Fibroblast of skin of right biceps (primary cell): ENCODE measurements around the gene TNFRSF25.

Experiments
- DNase-seq: peaks from one replicate; pipeline ENCODE4 v3.0.0-alpha.2; 2013

TNFRSF25 gene

DNA sequence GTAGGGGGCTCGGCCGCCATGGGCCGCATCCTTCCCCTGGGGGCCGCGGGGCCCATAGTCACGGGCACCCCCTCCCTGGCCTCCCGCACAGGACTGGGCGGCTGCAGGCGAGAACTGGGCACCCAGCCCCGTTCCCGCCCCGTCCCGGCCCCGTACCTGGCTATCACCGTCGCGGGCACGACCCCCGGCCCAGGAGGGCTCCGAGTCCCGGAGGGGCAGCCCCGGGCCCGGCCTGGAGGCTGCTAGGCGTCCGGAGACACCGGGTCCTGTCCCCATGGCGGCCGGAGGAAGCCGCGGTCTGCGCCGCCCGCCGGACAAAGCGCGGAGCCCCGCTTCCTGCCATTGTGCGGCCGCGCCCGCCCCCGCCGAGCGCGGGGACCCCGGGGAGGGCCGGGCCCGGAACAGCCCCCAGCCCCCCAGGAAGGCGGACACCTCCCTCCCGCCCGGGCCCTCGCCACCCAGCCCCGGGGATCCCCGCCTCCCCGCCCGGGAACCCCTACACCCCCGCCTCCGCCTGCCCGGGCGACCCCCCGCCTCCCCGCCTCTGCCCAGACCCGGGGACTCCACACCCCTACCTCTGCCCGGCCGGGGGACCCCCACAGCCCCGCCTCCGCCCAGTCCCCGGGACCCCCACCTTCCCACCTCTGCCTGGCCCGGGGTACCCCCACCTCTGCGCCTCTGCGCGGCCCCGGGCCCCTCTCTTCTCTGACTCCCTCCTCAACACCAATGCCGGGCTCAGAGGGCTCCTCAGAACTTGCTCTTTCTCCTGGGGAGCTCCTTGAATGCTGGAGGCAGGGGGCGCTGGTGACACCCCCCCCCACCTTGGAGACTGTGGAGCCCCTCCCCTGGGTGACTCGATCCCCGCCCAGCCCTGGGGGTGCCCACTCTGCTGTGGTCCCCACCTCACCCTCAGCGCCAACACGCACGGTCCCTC is 19.5 kb upstream of the TNFRSF25 start:
- peak; percentile 36 for DNase-seq

DNA sequence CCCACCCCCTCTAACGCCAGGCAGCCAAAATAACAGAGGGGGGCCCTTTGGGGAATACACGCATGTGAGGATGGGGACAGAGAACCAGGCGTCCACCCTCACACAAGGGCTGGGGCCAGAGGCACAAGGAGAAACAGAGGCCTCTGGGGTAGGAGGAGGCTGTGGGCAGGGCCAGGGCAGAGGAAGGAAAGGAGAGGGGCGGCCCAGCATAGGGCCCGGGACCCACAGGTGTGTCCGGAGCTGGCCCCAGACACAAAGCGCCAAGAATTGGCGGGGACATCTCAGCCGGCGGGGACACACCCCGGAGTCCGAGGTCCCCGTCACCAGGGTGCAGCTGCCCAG is 18.8 kb upstream of the TNFRSF25 start:
- no peak for DNase-seq

GRCh38 chr1:6483761-6484117 is 17.8 kb upstream of the TNFRSF25 start:
- no peak for DNase-seq

DNA sequence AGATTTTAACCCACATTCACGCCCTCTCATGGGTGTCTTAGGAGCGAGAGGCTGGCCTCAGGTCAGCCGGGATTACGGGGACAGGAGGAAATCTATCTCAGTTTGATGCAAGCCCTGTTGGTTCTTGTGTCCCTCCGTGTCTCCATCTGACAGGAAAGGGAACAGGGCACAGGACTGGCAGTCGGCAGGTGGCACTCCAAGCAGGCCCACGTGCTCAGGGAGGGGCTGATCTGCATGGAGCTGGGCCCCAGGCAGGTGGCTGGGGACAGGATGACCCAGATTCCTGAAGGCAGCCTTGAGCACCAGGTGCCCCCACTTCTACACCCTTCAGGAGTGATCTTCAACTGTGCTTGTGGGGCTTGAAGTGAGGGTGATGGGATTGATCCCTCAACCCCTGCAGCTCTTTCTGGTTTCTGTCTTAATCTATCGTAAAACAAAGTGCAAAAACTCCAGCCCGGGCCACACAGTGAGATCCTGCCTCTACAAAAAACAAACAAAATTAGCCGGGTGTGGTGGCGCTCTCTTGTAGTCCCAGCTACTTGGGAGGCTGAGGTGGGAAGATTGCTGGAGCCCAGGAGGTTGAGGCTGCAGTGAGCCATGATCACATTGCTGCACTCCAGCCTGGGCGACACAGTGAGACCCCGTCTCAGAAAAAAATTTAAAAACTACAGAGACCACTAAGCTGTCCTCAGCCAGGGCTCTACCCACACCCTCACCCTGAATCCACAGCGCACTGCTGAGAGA is 17.2 kb upstream of the TNFRSF25 start:
- DNase-seq, result no peak

GRCh38 chr1:6481820-6482219 is 15.8 kb upstream of the TNFRSF25 start:
- no peak for DNase-seq

DNA sequence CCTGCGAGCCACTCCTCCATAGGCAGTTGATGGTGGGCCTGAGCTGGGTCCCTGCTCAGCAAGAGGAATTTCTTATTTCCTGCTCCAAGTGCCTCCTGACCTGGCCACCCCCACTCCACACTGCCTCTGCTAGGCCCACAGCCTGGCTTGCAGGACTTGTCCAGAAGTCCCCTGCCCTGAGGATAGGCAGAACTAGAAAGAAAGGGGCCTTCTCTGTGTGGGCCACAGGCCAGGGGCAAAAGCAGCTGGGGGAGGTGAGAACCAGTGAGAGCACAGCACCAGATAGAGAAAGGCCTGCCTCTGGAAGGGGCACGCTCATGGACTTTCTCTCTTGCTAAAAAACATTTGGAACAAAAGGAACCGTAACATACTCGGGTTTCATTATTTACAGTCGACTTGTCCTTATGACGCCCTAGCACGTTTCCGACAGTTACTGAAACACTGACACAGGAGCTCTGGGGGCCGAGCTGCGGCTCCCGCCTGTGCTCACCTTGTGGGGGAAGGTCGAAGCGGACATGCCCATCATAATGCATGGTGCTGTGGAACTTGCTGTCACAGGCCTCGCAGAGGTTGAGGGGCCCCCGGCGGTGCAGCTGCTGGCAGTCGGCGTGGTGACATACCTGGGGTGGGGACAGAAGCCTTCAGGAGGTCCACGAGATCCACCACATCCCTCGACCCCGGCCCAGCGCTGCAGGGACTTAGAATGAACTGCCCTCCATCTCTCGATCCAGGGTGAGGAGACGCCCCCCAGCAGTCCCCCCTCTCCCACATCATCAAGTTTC is 11.3 kb upstream of the TNFRSF25 start:
- no peak for DNase-seq

DNA sequence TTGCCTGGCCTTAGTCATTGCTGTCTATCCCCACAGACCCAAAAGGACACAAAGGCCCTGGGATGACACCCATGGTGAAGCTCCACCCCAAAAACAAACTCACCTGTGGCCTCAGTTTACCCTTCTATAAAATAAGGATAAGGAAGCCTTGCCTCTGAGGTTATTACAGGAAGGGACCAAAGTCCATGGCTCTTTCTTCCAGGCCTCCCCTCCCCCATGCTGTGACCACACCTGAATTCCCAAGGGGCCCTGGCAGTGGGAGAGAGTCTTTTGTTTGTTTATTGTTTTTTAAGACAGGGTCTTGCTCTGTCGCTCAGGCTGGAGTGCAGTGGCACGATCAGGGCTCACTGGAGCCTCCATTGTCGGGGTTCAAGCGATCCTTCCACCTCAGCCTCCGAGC is 10.5 kb upstream of the TNFRSF25 start:
- DNase-seq, result no peak

GRCh38 chr1:6475381-6476133 is 9.6 kb upstream of the TNFRSF25 start:
- DNase-seq, result no peak

DNA sequence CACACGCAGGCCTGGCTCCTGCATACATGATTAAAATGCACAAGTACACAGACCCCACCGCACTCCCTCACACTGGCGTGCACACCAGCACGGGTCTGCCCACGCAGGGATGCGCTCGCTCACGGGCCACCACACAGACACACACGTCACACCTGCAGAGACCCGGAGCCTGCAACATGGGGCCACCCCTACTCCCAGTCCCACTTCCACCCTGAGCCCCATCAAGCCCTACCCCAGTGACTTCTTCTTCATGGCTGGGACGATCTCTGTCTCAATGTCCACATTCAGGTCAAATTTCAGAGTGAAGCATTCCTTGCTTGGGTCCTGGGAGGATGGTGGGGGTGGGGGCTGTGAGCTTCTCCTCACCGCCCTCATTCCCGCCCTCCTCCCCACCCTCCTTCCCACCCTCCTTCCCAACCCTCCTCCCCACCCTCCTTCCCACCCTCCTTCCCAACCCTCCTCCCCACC is 8.9 kb upstream of the TNFRSF25 start:
- no peak for DNase-seq

DNA sequence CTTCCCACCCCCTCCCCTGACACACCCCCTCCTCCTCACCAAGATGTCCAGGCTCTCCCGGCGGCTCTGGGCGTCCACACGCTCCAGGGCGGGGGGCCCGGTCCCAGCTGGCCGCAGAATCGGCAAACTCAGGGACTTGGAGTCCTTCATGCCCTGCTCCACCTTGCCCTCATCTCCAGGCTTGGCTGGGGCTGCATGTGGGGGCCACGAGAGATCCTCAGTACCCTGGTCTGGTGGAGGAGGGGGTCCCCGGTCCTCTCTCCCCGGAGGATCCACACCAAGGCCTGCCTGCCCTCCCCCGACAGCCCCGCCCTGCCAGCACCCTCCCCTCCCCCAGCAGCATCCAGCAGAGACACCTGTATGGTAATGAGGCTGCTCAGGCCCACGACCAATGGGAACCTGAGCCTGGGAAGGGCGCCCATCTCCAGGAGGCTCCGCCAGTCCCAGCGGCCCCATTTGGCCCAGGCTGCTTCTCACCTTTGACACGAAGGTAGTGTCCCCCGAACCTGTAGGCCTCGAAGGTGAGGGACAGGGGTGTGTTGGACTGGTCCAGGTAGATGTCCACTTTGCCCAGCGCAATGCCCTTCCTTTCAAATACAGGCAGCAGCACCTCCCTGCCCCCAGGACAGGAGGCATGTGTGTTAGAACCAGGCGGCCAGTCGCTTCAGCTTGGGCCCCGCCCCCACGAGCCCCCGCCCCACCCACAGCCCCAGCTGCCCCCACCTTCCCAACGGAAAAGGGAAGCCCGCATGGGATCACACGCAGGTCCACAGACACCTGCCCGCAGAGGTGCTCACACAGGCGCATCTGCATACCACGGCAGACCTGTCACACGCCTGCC is 8.2 kb upstream of the TNFRSF25 start:
- no peak for DNase-seq

- no peak for DNase-seq
Measured at GRCh38 chr1:6473156-6473555, 7.2 kb upstream of the TNFRSF25 start.

DNA sequence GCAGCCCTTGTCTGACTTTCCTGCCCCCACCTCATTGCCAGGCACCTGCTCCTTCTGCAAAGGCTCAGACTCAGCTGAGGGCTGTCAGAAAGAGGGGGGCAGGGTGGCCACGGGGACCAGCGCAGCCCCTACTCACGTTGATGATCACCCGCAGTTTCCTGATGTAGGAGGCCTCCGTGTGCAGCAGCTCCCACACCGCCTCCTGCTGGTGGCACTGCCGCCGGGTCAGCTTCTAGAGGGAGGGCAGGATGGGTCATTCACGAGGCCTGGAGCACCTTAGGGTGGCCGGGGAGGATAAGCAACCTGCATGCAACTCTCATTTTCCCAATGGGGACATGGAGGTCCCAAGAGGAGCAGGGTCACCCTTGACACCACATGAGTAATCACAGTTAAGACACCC is 6.4 kb upstream of the TNFRSF25 start:
- DNase-seq, result no peak

GRCh38 chr1:6471970-6472368 is 6.0 kb upstream of the TNFRSF25 start:
- no peak for DNase-seq

DNA sequence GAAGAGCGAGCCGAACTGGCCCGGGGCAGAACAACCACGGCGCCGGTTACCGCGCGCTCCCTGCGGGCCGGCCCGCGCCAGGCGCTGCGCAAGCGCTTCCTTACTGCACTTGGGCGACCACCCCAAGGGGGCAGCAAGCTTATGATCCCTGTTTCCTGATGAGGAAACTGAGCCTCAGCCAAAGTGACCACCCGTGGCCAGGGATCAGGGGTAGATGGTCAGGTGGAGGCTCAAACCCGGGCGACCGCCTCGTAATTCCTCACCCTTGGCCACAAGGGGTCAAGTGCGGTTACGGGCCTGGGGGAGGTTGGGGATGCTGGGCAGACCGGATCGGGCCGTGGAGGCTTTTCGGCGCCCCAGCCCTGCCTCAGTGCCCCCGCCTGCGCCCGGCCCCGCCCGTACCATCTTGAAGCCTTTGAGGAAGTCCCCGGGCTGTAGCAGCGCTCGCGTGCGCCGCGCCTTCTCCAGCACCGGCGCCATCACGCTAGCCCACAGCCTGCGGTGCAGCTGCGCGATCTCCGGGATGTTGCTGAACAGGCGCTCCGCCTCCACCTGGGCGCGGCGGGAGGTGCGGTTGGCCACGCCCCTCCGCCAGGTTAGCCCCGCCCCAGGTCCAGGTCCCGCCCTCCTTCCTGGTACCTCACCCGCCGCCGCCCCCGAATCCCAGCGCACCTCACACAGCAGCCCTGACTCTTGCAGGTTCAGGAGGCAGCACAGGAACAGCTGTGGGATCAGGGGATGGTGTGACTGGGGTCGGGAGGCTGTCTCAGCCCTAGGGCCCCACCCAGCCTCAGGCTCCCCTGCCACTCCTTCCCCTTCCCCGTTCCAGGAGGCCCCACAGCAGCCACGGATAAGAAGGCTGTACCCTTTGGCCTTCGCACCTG is 5.4 kb upstream of the TNFRSF25 start:
- DNase-seq, result no peak

DNA sequence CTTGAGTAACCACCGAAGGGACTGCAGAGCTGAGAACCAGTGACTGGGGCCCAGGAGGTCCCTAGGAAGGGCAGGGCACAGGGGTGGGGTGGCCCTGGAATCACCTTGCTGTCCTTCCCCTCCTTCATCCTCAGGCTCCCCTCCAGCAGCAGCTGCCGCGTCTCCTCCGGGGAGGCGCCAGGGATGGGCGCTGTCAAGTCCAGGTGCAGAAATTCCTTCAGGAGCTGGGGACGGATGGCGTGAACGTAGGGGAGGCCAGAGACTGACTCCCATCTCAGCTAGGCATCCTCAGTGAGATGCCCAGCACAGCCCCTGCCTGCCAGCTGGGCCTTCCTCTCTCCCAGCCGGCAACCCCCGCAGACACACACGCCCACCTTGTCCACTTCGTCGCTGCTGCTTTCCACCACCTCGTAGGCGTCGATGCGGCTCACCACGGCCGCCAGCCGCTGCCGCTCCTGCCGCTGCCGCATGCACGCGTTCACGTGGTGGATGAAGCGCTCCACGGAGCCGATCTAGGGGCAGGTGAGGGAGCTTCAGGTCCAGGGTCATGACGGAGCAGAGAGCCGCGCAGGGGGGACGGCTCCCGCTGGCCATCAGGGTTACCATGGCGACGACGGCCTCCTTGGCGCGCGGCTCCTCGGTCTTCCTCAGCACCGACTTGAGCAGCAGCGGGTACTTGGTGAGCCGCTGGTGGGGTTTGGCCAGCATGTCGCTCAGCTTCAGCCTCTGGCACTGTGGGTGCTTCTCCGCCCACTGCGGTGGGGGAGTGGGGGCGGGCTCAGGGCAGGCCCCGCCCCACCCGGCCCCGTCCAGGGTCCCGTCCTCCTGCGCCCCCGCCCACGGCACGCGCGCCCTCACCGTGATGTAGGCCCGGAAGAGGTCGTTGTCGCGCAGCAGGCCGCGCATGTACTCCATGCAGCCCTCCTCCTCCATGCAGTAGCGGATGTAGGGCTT is 4.4 kb upstream of the TNFRSF25 start:
- no peak for DNase-seq

DNA sequence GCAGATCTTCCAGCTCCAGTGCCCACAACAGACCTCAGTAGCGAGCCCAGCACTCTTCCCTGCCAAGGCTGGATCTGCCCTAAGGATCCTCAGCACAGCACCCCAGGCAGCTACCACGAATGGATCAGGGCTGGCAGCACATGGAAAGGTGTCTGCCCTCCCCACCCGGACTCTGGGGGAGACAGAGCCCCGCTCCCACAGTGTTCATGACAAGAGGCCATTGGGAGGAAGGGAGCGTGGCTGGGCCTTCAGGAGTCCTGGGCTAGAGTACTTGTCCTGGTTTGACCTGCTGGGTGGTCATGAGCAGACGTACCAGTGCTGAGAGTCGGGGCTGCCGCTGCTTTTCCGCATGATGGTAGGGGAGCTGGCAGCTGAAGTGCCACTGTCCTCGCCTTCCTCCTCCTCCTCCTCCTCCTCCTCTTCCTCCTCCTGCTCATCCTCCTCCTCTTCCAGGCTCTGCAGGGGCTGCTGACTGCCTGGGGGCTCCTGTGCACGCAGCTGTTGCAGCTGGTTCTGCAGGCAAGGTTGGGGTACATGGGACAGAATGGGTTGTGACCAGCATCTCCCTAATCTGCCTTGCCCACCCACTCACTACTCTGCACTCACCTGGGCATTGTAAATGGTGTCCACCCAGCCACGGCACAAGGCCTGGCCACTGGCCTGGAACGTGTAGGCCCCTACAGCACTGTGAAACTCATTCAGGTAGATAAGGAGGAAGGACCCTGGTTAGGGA is 2.9 kb upstream of the TNFRSF25 start:
- DNase-seq, result no peak

- DNase-seq, result no peak
Measured at GRCh38 chr1:6467744-6468688, 2.0 kb upstream of the TNFRSF25 start.

DNA sequence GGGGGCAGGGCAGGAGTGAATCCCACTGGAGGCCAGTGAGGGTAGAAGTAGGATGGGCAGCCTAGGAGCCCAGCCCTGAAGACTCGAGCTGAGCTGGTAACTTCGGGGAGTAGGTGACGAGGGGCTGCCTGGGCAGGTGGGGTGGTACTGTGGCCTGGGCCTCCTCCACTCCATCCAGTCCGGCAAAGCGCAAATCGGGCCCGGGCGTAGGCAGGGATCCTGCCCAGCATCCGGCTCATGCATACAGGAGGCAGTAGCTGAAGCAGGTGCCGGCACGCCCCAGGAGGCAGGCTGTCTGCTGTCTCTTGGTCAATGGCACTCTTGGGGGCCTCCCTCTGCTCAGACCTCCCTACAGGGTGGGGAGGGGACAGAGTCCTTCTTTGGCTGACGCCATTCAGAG is 1.3 kb upstream of the TNFRSF25 start:
- DNase-seq, result no peak
